Liver (tissue), 3 donors: ENCODE results near the gene TPD52L2.

Experiments
- GABPA ChIP-seq, 2 donors: IDR thresholded peaks in 1 of 2; conservative IDR thresholded peaks in 1 of 2; 2 replicates each; pipeline ENCODE4 v1.6.1; 2016; ENCODE audit warnings: antibody characterized with exemption in 2 of 2, mild to moderate bottlenecking in 1 of 2, moderate library complexity in 1 of 2
- HNF4G ChIP-seq: IDR thresholded peaks from 2 replicates; pipeline ENCODE4 v1.6.1; 2016; ENCODE audit warnings: antibody characterized with exemption
- JUND ChIP-seq, 2 donors: IDR thresholded peaks; 2 replicates each; pipeline ENCODE4 v1.6.1; 2016; ENCODE audit warnings: antibody characterized with exemption in 2 of 2
- NR2F2 ChIP-seq: IDR thresholded peaks from 2 replicates; pipeline ENCODE4 v1.6.1; 2016; ENCODE audit warnings: antibody characterized with exemption
- RAD21 ChIP-seq, 2 donors: IDR thresholded peaks; 2 replicates each; pipeline ENCODE4 v1.6.1; 2016; ENCODE audit warnings: antibody characterized with exemption in 2 of 2, mild to moderate bottlenecking in 2 of 2
- SP1 ChIP-seq: IDR thresholded peaks from 2 replicates; pipeline ENCODE4 v1.6.1; 2018; ENCODE audit warnings: antibody characterized with exemption, mild to moderate bottlenecking
- YY1 ChIP-seq: IDR thresholded peaks from 2 replicates; pipeline ENCODE4 v1.6.1; 2016; ENCODE audit warnings: antibody characterized with exemption, mild to moderate bottlenecking
- TF ChIP-seq, protein P1 (sequence below): fragments of 150-350 bp; IDR thresholded peaks from 2 replicates; pipeline ENCODE4 v1.5.1; 2017; ENCODE audit warnings: improper control_type of control experiment, low read depth, low read length; ENCODE audit not compliant: missing input control
- TF ChIP-seq, protein P2 (sequence below): IDR thresholded peaks from 2 replicates; pipeline ENCODE4 v1.6.1; 2016; ENCODE audit warnings: antibody characterized with exemption
- TF ChIP-seq, protein P3 (sequence below): IDR thresholded peaks from 2 replicates; pipeline ENCODE4 v1.6.1; 2016; ENCODE audit warnings: antibody characterized with exemption, mild to moderate bottlenecking
- donor health status: healthy.
- donor health status: healthy.

DNA sequence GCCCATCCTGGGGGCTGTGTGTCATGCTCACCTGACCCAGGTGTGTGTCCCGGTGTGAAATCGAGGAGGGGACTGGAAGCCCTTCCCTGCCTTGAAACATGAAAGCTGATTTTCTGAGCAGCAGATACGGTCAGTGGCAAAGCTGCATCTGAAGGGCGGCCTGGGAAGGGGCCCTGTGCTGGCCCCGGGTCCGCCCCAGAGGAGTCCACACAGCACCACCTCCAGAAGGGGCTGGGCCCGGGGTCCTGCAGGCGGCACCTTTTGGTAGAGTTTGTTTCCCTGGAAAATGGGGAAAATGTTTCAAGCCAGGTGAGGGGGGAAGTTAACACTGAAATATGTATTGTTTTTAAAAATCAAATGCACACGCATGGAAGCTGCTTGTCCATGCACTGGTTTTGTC is 70.4 kb downstream of the TPD52L2 start:
- TF ChIP-seq, protein P1, sequence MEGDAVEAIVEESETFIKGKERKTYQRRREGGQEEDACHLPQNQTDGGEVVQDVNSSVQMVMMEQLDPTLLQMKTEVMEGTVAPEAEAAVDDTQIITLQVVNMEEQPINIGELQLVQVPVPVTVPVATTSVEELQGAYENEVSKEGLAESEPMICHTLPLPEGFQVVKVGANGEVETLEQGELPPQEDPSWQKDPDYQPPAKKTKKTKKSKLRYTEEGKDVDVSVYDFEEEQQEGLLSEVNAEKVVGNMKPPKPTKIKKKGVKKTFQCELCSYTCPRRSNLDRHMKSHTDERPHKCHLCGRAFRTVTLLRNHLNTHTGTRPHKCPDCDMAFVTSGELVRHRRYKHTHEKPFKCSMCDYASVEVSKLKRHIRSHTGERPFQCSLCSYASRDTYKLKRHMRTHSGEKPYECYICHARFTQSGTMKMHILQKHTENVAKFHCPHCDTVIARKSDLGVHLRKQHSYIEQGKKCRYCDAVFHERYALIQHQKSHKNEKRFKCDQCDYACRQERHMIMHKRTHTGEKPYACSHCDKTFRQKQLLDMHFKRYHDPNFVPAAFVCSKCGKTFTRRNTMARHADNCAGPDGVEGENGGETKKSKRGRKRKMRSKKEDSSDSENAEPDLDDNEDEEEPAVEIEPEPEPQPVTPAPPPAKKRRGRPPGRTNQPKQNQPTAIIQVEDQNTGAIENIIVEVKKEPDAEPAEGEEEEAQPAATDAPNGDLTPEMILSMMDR: no peak
- TF ChIP-seq RAD21 (IDR thresholded peaks at IDR 0.05) (no peak), YY1 (no peak), GABPA (IDR thresholded peaks at IDR 0.05 in 1 of 2, conservative IDR thresholded peaks at IDR 0.05 in 1 of 2) (no peak), SP1 (no peak), JUND (IDR thresholded peaks at IDR 0.05) (no peak), HNF4G (no peak), NR2F2 (no peak)
- TF ChIP-seq, protein P2, sequence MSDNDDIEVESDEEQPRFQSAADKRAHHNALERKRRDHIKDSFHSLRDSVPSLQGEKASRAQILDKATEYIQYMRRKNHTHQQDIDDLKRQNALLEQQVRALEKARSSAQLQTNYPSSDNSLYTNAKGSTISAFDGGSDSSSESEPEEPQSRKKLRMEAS: no peak
- TF ChIP-seq, protein P3, sequence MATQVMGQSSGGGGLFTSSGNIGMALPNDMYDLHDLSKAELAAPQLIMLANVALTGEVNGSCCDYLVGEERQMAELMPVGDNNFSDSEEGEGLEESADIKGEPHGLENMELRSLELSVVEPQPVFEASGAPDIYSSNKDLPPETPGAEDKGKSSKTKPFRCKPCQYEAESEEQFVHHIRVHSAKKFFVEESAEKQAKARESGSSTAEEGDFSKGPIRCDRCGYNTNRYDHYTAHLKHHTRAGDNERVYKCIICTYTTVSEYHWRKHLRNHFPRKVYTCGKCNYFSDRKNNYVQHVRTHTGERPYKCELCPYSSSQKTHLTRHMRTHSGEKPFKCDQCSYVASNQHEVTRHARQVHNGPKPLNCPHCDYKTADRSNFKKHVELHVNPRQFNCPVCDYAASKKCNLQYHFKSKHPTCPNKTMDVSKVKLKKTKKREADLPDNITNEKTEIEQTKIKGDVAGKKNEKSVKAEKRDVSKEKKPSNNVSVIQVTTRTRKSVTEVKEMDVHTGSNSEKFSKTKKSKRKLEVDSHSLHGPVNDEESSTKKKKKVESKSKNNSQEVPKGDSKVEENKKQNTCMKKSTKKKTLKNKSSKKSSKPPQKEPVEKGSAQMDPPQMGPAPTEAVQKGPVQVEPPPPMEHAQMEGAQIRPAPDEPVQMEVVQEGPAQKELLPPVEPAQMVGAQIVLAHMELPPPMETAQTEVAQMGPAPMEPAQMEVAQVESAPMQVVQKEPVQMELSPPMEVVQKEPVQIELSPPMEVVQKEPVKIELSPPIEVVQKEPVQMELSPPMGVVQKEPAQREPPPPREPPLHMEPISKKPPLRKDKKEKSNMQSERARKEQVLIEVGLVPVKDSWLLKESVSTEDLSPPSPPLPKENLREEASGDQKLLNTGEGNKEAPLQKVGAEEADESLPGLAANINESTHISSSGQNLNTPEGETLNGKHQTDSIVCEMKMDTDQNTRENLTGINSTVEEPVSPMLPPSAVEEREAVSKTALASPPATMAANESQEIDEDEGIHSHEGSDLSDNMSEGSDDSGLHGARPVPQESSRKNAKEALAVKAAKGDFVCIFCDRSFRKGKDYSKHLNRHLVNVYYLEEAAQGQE: no peak
